Measurements from ENCODE around the gene RP9. TPM values are rescaled to one million over a fixed set of nuclear protein-coding genes. Genes with fewer than 3 reads are reported as not detected.

RP9 gene
- total and polyA plus RNA-seq, 9 of the 15 experiments (the other 6 are each of a cell fraction or from before 2014, with no cell fraction given): 10.7 to 44.8 (median 33.4) TPM

- TF ChIP-seq YY1 (IDR thresholded peaks at IDR 0.05; ENCODE audit: borderline replicate concordance in 1 of 3, control insufficient read depth in 1 of 3, extremely low read depth in 1 of 3, insufficient read depth in 3 of 3, insufficient read length in 1 of 3, insufficient replicate concordance in 2 of 3, low read depth in 1 of 3, low read length in 2 of 3): no peak
- no peak for TF ChIP-seq CHD7 (IDR thresholded peaks at IDR 0.05; ENCODE audit: low read depth, low read length)
- TF ChIP-seq SETDB1 (IDR thresholded peaks at IDR 0.05; ENCODE audit: low read length): no peak
- TF ChIP-seq ZNF695 (CRISPR knock-in tag; IDR thresholded peaks at IDR 0.05): no peak
- TF ChIP-seq PATZ1 (CRISPR knock-in tag; IDR thresholded peaks at IDR 0.05; ENCODE audit: borderline replicate concordance): no peak
- no peak for TF ChIP-seq SMARCA5 (IDR thresholded peaks at IDR 0.05)
These were observed 18.1 kb downstream of the RP9 start (continued) for GRCh38 chr7:33091111-33091531.
